ENCODE results near the gene GDE1.

- TF ChIP-seq CTCF (IDR thresholded peaks at IDR 0.05; ENCODE audit: insufficient read depth, low read length) (no peak), POLR2AphosphoS5 (IDR thresholded peaks at IDR 0.05; ENCODE audit: low read depth) (no peak), GABPA (IDR thresholded peaks at IDR 0.05; ENCODE audit: low read depth) (no peak), REST (IDR thresholded peaks at IDR 0.05; ENCODE audit: insufficient replicate concordance, low read depth) (no peak)
Observed at GRCh38 chr16:19463468-19464315, 58.2 kb downstream of the GDE1 start.
